Retinal pigment epithelial cell (primary cell): ENCODE measurements around the gene DCBLD2.

ENCODE experiments used
- DNase-seq: peaks from one replicate; pipeline ENCODE4 v3.0.0-alpha.2; 2010; ENCODE audit warnings: low read depth
- H3K4me3 ChIP-seq: 2 replicates; pipeline ENCODE4 v1.5.1; 2011; ENCODE audit warnings: mild to moderate bottlenecking, low read length, control low read depth, moderate library complexity
- TF ChIP-seq, protein P1 (sequence below): conservative IDR thresholded peaks from 2 replicates; pipeline ENCODE4 v1.5.1; 2011; ENCODE audit warnings: low read depth, low read length, control low read depth, inconsistent platforms

The DCBLD2 gene

DNA sequence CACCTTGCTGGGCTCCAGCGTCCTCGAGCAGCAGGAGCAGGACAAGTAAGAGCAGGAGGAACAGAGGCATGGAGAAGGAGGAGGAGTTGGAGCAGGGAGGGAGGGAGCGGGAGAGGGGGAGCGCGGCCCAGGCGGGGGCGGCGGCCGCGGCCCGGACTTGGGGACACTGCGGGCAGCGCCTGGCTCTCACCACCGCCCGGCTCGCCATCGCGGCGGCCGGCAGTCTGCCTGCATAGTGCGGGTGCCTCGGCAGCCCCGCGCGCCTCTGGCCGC, 440 bp downstream of the DCBLD2 start:
- TF ChIP-seq, protein P1, sequence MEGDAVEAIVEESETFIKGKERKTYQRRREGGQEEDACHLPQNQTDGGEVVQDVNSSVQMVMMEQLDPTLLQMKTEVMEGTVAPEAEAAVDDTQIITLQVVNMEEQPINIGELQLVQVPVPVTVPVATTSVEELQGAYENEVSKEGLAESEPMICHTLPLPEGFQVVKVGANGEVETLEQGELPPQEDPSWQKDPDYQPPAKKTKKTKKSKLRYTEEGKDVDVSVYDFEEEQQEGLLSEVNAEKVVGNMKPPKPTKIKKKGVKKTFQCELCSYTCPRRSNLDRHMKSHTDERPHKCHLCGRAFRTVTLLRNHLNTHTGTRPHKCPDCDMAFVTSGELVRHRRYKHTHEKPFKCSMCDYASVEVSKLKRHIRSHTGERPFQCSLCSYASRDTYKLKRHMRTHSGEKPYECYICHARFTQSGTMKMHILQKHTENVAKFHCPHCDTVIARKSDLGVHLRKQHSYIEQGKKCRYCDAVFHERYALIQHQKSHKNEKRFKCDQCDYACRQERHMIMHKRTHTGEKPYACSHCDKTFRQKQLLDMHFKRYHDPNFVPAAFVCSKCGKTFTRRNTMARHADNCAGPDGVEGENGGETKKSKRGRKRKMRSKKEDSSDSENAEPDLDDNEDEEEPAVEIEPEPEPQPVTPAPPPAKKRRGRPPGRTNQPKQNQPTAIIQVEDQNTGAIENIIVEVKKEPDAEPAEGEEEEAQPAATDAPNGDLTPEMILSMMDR = no peak
- no peak for DNase-seq
- peak overlapping the region; percentile 84 for H3K4me3 ChIP-seq

DNA sequence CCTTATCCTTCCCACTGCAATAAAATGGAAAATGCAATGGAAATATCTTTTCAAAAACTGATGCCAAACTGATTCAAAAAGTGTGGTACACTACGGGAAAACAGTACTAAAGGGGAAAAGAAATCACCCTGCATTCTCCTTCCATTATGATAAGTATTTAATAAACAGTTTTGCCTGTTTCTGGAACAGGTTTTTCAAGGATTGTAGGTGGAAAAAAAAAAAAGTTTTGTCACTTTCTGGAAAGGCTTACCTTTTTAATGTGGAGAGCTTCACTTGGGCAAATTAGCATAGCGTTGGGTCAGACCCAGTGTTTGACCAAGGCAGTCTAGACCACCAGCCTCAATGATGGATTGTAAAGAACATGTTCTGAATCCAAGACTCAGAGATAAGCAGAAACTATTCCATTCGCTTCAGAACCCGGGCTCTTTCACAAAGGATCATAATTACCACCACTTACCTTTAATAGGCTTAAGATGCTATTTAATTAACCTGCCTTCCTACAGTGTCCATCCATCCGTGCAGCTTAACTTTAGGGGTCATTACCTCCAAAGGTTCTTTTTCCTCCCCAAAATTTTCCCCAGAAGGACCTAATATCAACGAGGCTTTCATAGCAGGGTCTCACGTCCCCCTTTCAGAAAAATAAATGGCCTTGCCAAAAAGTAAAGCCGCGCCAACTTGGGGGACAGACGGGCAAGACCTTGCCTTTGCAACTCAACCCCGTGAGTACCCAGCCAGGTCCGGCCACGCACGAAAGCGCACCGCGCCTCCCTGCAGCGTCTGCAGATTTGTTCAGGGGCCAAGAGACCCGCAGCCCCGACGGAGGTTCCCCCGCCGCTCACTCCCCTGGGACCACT, 1.0 kb downstream of the DCBLD2 start:
- DNase-seq = no peak
- TF ChIP-seq, protein P1 = no peak
- H3K4me3 ChIP-seq = peak overlapping the region; percentile 84

DNA sequence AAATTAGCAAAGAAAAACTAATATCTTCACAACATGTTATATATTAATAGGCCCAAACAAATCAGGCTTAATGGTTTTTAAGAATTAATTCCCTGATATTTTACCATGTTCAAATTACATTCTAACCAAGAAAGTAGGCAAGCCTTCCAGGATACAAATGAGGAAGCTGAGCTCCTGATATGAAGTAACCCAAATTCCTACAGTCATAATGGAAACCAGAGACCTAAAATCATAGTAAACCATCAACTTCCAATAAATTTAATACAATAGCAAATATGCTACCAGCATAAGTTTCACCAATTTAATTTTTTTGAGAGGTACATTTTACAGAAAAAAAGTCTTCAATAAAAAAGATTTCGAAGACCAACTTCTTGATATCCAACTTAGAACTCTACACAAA, 3.8 kb downstream of the DCBLD2 start:
- TF ChIP-seq, protein P1 = no peak
- peak overlapping the region; percentile 84 for H3K4me3 ChIP-seq
- DNase-seq = no peak

DNA sequence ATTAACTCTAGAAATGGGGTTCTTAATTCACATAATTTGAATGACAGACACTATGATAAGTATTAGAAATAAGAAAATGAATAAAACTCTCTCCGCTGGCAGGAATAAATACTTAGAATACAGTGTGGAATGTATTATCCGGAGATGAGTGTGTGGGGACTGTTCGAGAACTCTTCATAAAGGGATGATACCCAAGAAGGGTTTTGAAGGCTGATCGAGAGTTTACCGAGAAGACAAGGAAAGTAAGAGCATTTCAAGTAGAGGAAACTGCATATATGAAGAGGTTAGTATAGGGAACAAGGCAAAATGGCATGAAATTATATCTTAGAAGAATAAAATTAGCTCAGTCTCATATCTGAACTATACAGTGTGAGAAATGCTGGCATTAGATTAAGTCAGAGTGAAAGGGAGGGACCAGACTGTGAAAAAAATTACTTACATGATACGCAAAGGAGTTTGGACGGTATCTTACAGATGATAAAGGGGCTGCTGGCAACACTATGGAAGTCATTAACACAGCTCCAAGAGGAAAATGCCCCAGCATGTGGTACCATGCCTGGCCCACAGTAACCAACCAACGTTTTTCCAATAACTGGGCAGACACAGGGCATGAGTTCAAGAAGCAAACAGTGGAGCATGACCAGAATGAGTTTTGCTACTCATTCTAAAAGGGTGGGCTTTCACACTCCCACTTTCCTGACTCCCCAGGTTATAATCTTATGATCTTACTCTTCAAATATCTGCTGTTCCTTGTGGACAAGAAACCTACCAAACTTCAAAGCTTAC, 6.5 kb downstream of the DCBLD2 start:
- DNase-seq = no peak
- peak overlapping the region; percentile 84 for H3K4me3 ChIP-seq
- TF ChIP-seq, protein P1 = no peak

DNA sequence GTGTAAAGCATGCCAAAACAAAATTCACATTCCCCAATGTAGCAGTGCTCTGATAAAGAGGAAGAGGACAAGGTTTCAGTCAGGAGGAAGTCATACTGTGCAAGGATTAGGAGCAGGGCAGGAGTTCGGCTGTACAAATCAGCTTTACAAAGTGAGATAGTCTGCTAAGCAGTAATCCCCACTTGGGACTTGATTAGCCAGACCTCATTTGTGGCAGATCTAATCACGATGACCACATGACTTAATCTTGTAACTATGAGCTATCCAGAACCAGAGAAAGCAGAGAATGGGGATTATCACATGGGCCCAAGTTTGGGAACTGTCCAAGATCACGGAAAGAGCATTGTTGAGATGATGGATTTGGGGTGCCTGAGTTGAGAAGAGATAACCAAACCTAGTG, 7.8 kb downstream of the DCBLD2 start:
- peak; percentile 88 for DNase-seq
- TF ChIP-seq, protein P1 = no peak
- peak overlapping the region; percentile 84 for H3K4me3 ChIP-seq

DNA sequence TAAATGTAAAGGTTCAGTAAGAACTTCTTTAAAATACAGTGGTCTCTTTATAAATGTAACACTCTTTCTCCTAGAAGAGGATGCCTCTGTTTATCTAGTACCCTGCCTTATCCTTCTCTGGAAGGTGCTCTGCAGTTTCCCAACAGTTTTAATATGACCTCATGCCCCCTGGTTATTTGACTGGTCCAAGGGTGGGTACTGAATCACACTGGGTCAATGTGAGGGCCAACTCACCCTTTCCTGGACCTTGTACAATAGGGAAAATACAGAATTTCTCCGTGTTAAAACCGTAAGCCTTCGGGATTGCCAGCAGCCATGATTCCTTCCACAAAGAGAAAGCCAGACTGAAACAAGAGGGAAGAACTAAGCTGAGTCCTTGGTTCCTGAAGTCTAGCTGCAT, 9.2 kb downstream of the DCBLD2 start:
- DNase-seq = no peak
- peak overlapping the region; percentile 31 for H3K4me3 ChIP-seq
- TF ChIP-seq, protein P1 = no peak
